ENCODE measurements around the gene ARHGAP1.

The ARHGAP1 gene

GRCh38 chr11:46743043-46743442, 42.6 kb upstream of the ARHGAP1 start:
- TF ChIP-seq CTCF (IDR thresholded peaks at IDR 0.05; ENCODE audit: low read depth, low read length) = no peak
- Histone ChIP-seq H3K4me1 (no peaks in the 10 kb centered on the region), H3K27me3 (no peaks in the 10 kb centered on the region), H3K36me3 (peaks cover 33% of the 10 kb centered on the region), H3K9me3 (no peaks in the 10 kb centered on the region), H3K4me3 (ENCODE audit: low read depth, low read length) (no peak overlapping the region)
- DNase-seq = no peak

- DNase-seq = no peak
These were observed 41.4 kb upstream of the ARHGAP1 start for GRCh38 chr11:46741600-46742484.

GRCh38 chr11:46738887-46739286, 38.5 kb upstream of the ARHGAP1 start:
- TF ChIP-seq CTCF (IDR thresholded peaks at IDR 0.05; ENCODE audit: low read depth, low read length) = no peak
- Histone ChIP-seq H3K4me1 (no peaks in the 10 kb centered on the region), H3K4me3 (ENCODE audit: low read depth, low read length) (no peak overlapping the region), H3K27me3 (no peaks in the 10 kb centered on the region), H3K9me3 (no peaks in the 10 kb centered on the region), H3K36me3 (peaks cover 17% of the 10 kb centered on the region)
- no peak for DNase-seq

More at GRCh38 chr11:46741600-46742484, 41.4 kb upstream of the ARHGAP1 start:
- no peak for TF ChIP-seq CTCF (IDR thresholded peaks at IDR 0.05; ENCODE audit: low read depth, low read length)
- H3K4me1 ChIP-seq = no peaks in the 10 kb centered on the region
- no peaks in the 10 kb centered on the region for H3K9me3 ChIP-seq
- no peaks in the 10 kb centered on the region for H3K27me3 ChIP-seq
- H3K36me3 ChIP-seq = peaks cover 31% of the 10 kb centered on the region
- no peak overlapping the region for H3K4me3 ChIP-seq (ENCODE audit: low read depth, low read length)

- Histone ChIP-seq H3K4me1 (no peaks in the 10 kb centered on the region), H3K4me3 (ENCODE audit: low read depth, low read length) (no peak overlapping the region), H3K36me3 (peaks cover 5% of the 10 kb centered on the region), H3K27me3 (no peaks in the 10 kb centered on the region), H3K9me3 (no peaks in the 10 kb centered on the region)
- TF ChIP-seq CTCF (IDR thresholded peaks at IDR 0.05; ENCODE audit: low read depth, low read length) = no peak
- DNase-seq = no peak
These were observed 37.3 kb upstream of the ARHGAP1 start for GRCh38 chr11:46737699-46738098.

GRCh38 chr11:46736615-46737014, 36.2 kb upstream of the ARHGAP1 start:
- no peak for DNase-seq
- H3K4me3 ChIP-seq (ENCODE audit: low read depth, low read length) = no peak overlapping the region
- no peaks in the 10 kb centered on the region for H3K27me3 ChIP-seq
- no peaks in the 10 kb centered on the region for H3K4me1 ChIP-seq
- no peak for TF ChIP-seq CTCF (IDR thresholded peaks at IDR 0.05; ENCODE audit: low read depth, low read length)
- no peaks in the 10 kb centered on the region for H3K9me3 ChIP-seq
- no peaks in the 10 kb centered on the region for H3K36me3 ChIP-seq

GRCh38 chr11:46736146-46736545, 35.7 kb upstream of the ARHGAP1 start:
- Histone ChIP-seq H3K27me3 (no peaks in the 10 kb centered on the region), H3K4me1 (no peaks in the 10 kb centered on the region), H3K4me3 (ENCODE audit: low read depth, low read length) (no peak overlapping the region), H3K9me3 (no peaks in the 10 kb centered on the region), H3K36me3 (no peaks in the 10 kb centered on the region)
- DNase-seq = no peak
- no peak for TF ChIP-seq CTCF (IDR thresholded peaks at IDR 0.05; ENCODE audit: low read depth, low read length)

Data from BE2C (cell line).